ENCODE data around the gene SAP30. TPM values are rescaled to one million over a fixed set of nuclear protein-coding genes. Genes with fewer than 3 reads are reported as not detected.

Gene SAP30
- total RNA-seq, 1 donor from 2014 or later: 11.6 TPM

- H3K36me3 ChIP-seq (ENCODE audit: control insufficient read depth, insufficient read depth, low read length): no peaks in the 10 kb centered on the region
- DNase-seq (ENCODE audit: low read depth): no peak
- TF ChIP-seq CTCF (IDR thresholded peaks at IDR 0.05; ENCODE audit: insufficient read depth, low read length, poor library complexity, severe bottlenecking): no peak
- H3K4me3 ChIP-seq (ENCODE audit: low read depth, low read length): no peak overlapping the region
- H3K27me3 ChIP-seq (ENCODE audit: control insufficient read depth, insufficient read depth, low read length): no peaks in the 10 kb centered on the region
These were observed 8.1 kb upstream of the SAP30 start for GRCh38 chr4:173362666-173363065.

- no peak for DNase-seq (ENCODE audit: low read depth)
- no peaks in the 10 kb centered on the region for H3K27me3 ChIP-seq (ENCODE audit: control insufficient read depth, insufficient read depth, low read length)
- no peaks in the 10 kb centered on the region for H3K36me3 ChIP-seq (ENCODE audit: control insufficient read depth, insufficient read depth, low read length)
- no peak overlapping the region for H3K4me3 ChIP-seq (ENCODE audit: low read depth, low read length)
- TF ChIP-seq CTCF (IDR thresholded peaks at IDR 0.05; ENCODE audit: insufficient read depth, low read length, poor library complexity, severe bottlenecking): no peak
These were observed 5.3 kb upstream of the SAP30 start for GRCh38 chr4:173365359-173365996.

GRCh38 chr4:173367285-173367684 is 3.5 kb upstream of the SAP30 start:
- H3K4me3 ChIP-seq (ENCODE audit: low read depth, low read length): no peak overlapping the region
- H3K27me3 ChIP-seq (ENCODE audit: control insufficient read depth, insufficient read depth, low read length): no peaks in the 10 kb centered on the region
- TF ChIP-seq CTCF (IDR thresholded peaks at IDR 0.05; ENCODE audit: insufficient read depth, low read length, poor library complexity, severe bottlenecking): no peak
- H3K36me3 ChIP-seq (ENCODE audit: control insufficient read depth, insufficient read depth, low read length): no peaks in the 10 kb centered on the region
- DNase-seq (ENCODE audit: low read depth): no peak

- no peaks in the 10 kb centered on the region for H3K27me3 ChIP-seq (ENCODE audit: control insufficient read depth, insufficient read depth, low read length)
- no peak for DNase-seq (ENCODE audit: low read depth)
- no peak overlapping the region for H3K4me3 ChIP-seq (ENCODE audit: low read depth, low read length)
- no peaks in the 10 kb centered on the region for H3K36me3 ChIP-seq (ENCODE audit: control insufficient read depth, insufficient read depth, low read length)
- no peak for TF ChIP-seq CTCF (IDR thresholded peaks at IDR 0.05; ENCODE audit: insufficient read depth, low read length, poor library complexity, severe bottlenecking)
These were observed 2.8 kb upstream of the SAP30 start for GRCh38 chr4:173367946-173368345.

- no peak for TF ChIP-seq CTCF (IDR thresholded peaks at IDR 0.05; ENCODE audit: insufficient read depth, low read length, poor library complexity, severe bottlenecking)
- Histone ChIP-seq H3K36me3 (ENCODE audit: control insufficient read depth, insufficient read depth, low read length) (no peaks in the 10 kb centered on the region), H3K27me3 (ENCODE audit: control insufficient read depth, insufficient read depth, low read length) (no peaks in the 10 kb centered on the region), H3K4me3 (ENCODE audit: low read depth, low read length) (peak overlapping the region; percentile 60)
- no peak for DNase-seq (ENCODE audit: low read depth)
These were observed 651 bp upstream of the SAP30 start for GRCh38 chr4:173370130-173370476.
